ENCODE measurements around the gene FMN1.

DNA sequence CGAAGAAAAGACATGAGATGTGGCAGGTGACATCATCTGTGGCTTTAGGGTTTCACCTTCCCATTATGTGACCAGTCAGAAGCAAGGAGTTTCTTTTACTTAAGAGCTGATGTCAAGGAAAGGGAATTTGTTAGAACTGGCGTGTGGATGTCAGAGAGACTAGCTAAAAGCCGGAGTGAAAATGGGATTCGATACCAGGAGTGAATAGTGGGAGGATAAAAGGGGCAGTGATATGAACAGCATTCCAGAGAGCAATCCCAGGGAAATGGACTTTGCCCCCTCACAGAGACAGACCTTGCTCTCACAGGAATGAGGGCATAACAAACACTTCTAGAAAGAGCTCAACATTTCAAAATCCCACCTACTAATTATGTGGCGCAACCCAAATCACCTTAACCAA lies 5.9 kb upstream of the FMN1 start:
- TF ChIP-seq GATA2 (IDR thresholded peaks at IDR 0.05; ENCODE audit: low read depth, low read length) = no peak
- no peak for TF ChIP-seq GATA3 (IDR thresholded peaks at IDR 0.05; ENCODE audit: low read depth, low read length)

All from SH-SY5Y (cell line).